ENCODE data around the gene CHFR. TPM values are rescaled to one million over a fixed set of nuclear protein-coding genes. Genes with fewer than 3 reads are reported as not detected.
A peak's percentile ranks its signal among the peaks of the same experiment; 100 is the strongest.

The CHFR gene
- total and polyA plus RNA-seq, 2 of the 4 experiments (the other 2 are of a cell fraction), result 13.4 to 35.3 TPM

- Histone ChIP-seq H3K9me1 (ENCODE audit: insufficient read depth, low read length) (no peaks in the 10 kb centered on the region), H3K4ac (ENCODE audit: low read depth, low read length) (no peak overlapping the region; the same call in 1 of the 2 replicates), H3K56ac (ENCODE audit: extremely low read depth, insufficient read depth, low read length) (no peak overlapping the region), H3K4me2 (ENCODE audit: low read depth, low read length) (peak overlapping the region; percentile 83), H3K36me3 (ENCODE audit: control insufficient read depth, insufficient read depth, low read length) (no peaks in the 10 kb centered on the region), H4K20me1 (ENCODE audit: insufficient read depth, low read length) (no peaks in the 10 kb centered on the region), H2BK15ac (ENCODE audit: low read depth, low read length) (no peak overlapping the region), H2AK5ac (ENCODE audit: low read depth, low read length) (no peak overlapping the region), H3K9ac (ENCODE audit: low read depth, low read length) (peak overlapping the region; percentile 76), H2AK9ac (replicated peaks; ENCODE audit: low read depth, low read length, poor library complexity) (peak overlapping the region; percentile 17), H2BK5ac (ENCODE audit: low read depth, low read length, poor library complexity, severe bottlenecking) (no peak overlapping the region), H3K27me3 (ENCODE audit: control insufficient read depth, insufficient read depth, low read length) (no peaks in the 10 kb centered on the region), H4K91ac (ENCODE audit: insufficient read depth, low read depth, low read length) (no peak overlapping the region), H2AFZ (replicated peaks; ENCODE audit: low read length, poor library complexity) (peak overlapping the region; percentile 99), H3K79me1 (ENCODE audit: low read depth in 1 of 2, low read length in 2 of 2) (no peaks in the 10 kb centered on the region), H3K23ac (ENCODE audit: low read depth, low read length) (peak overlapping the region; percentile 79; the same call in 1 of the 2 replicates), H3K27ac (ENCODE audit: insufficient read depth, low read length) (peak overlapping the region; percentile 47), H3K18ac (ENCODE audit: low read depth, low read length) (no peak overlapping the region), H4K5ac (ENCODE audit: low read depth, low read length) (peak overlapping the region; percentile 23; the same call in 1 of the 2 replicates), H3K4me3 (ENCODE audit: insufficient read depth, low read depth, low read length) (peak overlapping the region; percentile 80), H4K8ac (ENCODE audit: low read depth in 2 of 2, low read length in 2 of 2) (peak overlapping the region; percentile 59 to 71; a peak in 2 of 4 replicates), H3K4me1 (ENCODE audit: control insufficient read depth, insufficient read depth, low read length) (no peaks in the 10 kb centered on the region), H3K9me3 (ENCODE audit: control insufficient read depth, insufficient read depth, low read length) (peaks cover 11% of the 10 kb centered on the region), H2BK120ac (ENCODE audit: low read depth, low read length) (no peak overlapping the region), H2BK20ac (ENCODE audit: low read depth, low read length) (no peak overlapping the region), H3K14ac (replicated peaks; ENCODE audit: low read depth, low read length) (no peak overlapping the region)
- peak; percentile 13 for ATAC-seq (ENCODE audit: low read depth)
- dilution Hi-C loops (cut with HindIII; ENCODE audit: low sequenced_read_pairs, unreplicated experiment), result no loop called here
- intact Hi-C loops (cut with micrococcal nuclease), result no loop called here
- in situ Hi-C loops (cut with MboI; ENCODE audit: low sequenced_read_pairs), result no loop called here
- TF ChIP-seq MAZ (IDR thresholded peaks at IDR 0.05; ENCODE audit: borderline replicate concordance, low read depth, low read length), result no peak
- TF ChIP-seq, protein P1, sequence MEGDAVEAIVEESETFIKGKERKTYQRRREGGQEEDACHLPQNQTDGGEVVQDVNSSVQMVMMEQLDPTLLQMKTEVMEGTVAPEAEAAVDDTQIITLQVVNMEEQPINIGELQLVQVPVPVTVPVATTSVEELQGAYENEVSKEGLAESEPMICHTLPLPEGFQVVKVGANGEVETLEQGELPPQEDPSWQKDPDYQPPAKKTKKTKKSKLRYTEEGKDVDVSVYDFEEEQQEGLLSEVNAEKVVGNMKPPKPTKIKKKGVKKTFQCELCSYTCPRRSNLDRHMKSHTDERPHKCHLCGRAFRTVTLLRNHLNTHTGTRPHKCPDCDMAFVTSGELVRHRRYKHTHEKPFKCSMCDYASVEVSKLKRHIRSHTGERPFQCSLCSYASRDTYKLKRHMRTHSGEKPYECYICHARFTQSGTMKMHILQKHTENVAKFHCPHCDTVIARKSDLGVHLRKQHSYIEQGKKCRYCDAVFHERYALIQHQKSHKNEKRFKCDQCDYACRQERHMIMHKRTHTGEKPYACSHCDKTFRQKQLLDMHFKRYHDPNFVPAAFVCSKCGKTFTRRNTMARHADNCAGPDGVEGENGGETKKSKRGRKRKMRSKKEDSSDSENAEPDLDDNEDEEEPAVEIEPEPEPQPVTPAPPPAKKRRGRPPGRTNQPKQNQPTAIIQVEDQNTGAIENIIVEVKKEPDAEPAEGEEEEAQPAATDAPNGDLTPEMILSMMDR (conservative IDR thresholded peaks at IDR 0.05; ENCODE audit: low read depth, low read length), result no peak
- no peak for TF ChIP-seq RAD21 (IDR thresholded peaks at IDR 0.05; ENCODE audit: low read length)
- TF ChIP-seq USF2 (IDR thresholded peaks at IDR 0.05; ENCODE audit: low read depth, low read length), result no peak
- TF ChIP-seq RCOR1 (IDR thresholded peaks at IDR 0.05; ENCODE audit: insufficient replicate concordance, low read length), result no peak
- TF ChIP-seq CEBPB (IDR thresholded peaks at IDR 0.05; ENCODE audit: low read depth, low read length), result no peak
- TF ChIP-seq MAFK (IDR thresholded peaks at IDR 0.05; ENCODE audit: low read depth, low read length), result no peak
- TF ChIP-seq MXI1 (IDR thresholded peaks at IDR 0.05; ENCODE audit: borderline replicate concordance, low read depth, low read length), result no peak
- no peak for TF ChIP-seq POLR2A (IDR thresholded peaks at IDR 0.05; ENCODE audit: low read depth, low read length)
- no peak for TF ChIP-seq RFX5 (IDR thresholded peaks at IDR 0.05; ENCODE audit: low read depth, low read length)
- no peak for TF ChIP-seq SMC3 (IDR thresholded peaks at IDR 0.05; ENCODE audit: low read depth, low read length)
- no peak for TF ChIP-seq NFE2L2 (IDR thresholded peaks at IDR 0.05; ENCODE audit: low read depth, low read length)
- TF ChIP-seq BHLHE40 (IDR thresholded peaks at IDR 0.05; ENCODE audit: low read depth, low read length), result no peak
- TF ChIP-seq CHD1 (IDR thresholded peaks at IDR 0.05; ENCODE audit: low read depth, low read length), result no peak
- no peak for TF ChIP-seq FOS (IDR thresholded peaks at IDR 0.05; ENCODE audit: low read depth, low read length)
- ChIA-PET CTCF (no interaction called here), POLR2A (ENCODE audit: unreplicated experiment) (no interaction called here)
- WGBS, 2 experiments (ENCODE audit: extremely low coverage in 2 of 2, insufficient read length in 1 of 2), result 0% methylated on average over 3 of the region's 22 CpGs; no CpG with 5 or more reads in 1 of the 2 experiments
- no TSS peak for BruUV-seq (replicated peaks)
- no peak for DNase-seq
Observed at GRCh38 chr12:132909030-132909368, 21.6 kb upstream of the CHFR start.
